ENCODE measurements around the gene DPEP3. TPM values are rescaled to one million over a fixed set of nuclear protein-coding genes. Genes with fewer than 3 reads are reported as not detected.
A peak's percentile ranks its signal among the peaks of the same experiment; 100 is the strongest.
"Not testable (repeated sequence)": the region's sequence is repeated elsewhere in the genome, so short reads cannot be mapped to it uniquely, and the experiment has no call there.

Gene DPEP3
- polyA plus RNA-seq, 1 donor = 0.09 TPM

DNA sequence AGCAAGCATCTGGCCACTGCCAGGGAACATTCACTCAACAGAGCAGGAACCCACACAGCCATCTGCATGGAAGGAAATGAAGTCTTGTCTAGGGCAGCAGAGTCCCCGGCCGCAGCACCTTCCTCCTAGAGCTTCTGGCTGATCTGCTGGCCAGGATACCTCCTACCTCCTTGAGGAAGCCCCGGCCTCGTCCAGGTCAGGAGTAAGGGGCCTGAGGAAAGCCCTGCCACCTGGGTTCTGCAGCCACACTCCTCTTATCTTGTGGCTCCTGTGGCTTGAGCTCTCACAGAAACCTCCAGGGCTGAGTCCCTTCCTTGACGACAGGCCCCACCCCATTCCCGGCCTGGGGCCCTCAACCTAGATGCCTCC lies 13.7 kb upstream of the DPEP3 start:
- not testable (repeated sequence) for H3K27ac ChIP-seq (ENCODE audit: low read length)

GRCh38 chr16:67993207-67994039 lies 13.1 kb upstream of the DPEP3 start:
- peaks cover 7% of the 10 kb centered on the region for H3K4me1 ChIP-seq (ENCODE audit: control insufficient read depth, insufficient read depth, low read length)
- peak overlapping the region; percentile 23 for H3K4me3 ChIP-seq (ENCODE audit: low read length)
- no CpG with 5 or more reads among the region's 39 CpGs for WGBS (ENCODE audit: insufficient coverage, low lambda C conversion rate)
- H3K9me3 ChIP-seq (ENCODE audit: control insufficient read depth, low read depth, low read length) = no peaks in the 10 kb centered on the region
- DNase-seq = peak; percentile 55 to 74
- H3K36me3 ChIP-seq (ENCODE audit: control insufficient read depth, insufficient read depth, low read length) = no peaks in the 10 kb centered on the region
- H3K27me3 ChIP-seq (ENCODE audit: control insufficient read depth, insufficient read depth, low read length) = no peaks in the 10 kb centered on the region
- H3K27ac ChIP-seq (ENCODE audit: low read length) = no peak overlapping the region

More for the DNA sequence above, 13.7 kb upstream of the DPEP3 start:
- H3K36me3 ChIP-seq (ENCODE audit: control insufficient read depth, insufficient read depth, low read length); H3K9me3 ChIP-seq (ENCODE audit: control insufficient read depth, low read depth, low read length); DNase-seq; H3K4me1 ChIP-seq (ENCODE audit: control insufficient read depth, insufficient read depth, low read length); H3K27me3 ChIP-seq (ENCODE audit: control insufficient read depth, insufficient read depth, low read length); H3K4me3 ChIP-seq (ENCODE audit: low read length): not testable (repeated sequence)
- no CpG with 5 or more reads among the region's 6 CpGs for WGBS (ENCODE audit: insufficient coverage, low lambda C conversion rate)

DNA sequence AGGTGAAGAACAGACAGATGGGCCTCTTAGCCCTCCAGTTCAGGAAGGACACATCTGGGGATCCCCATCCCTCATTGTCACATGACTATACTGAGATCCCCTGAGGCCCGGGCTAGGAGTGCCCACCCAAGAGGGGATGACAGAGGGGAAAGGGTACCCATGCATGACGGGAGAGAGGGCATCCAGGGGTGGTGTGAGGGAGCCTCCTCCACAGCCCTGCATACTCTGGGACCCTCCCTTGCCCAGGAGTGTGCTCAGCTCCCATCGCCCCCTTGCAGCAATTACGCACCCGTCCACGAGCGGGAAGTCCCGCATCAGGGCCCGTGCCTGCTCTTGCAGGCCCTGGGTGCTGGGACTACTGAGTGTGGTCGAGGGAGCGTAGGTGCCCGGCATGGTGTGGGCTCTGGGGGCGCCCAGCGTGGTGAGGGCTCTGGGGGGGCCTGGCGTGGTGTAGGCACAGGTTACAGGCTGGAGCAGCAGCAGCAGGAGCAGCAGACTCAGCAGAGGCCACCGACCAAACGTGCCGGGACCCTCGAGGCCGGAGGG lies 12.4 kb upstream of the DPEP3 start:
- no CpG with 5 or more reads among the region's 20 CpGs for WGBS (ENCODE audit: insufficient coverage, low lambda C conversion rate)
- Histone ChIP-seq H3K4me1 (ENCODE audit: control insufficient read depth, insufficient read depth, low read length) (peaks cover 7% of the 10 kb centered on the region), H3K4me3 (ENCODE audit: low read length) (no peak overlapping the region), H3K9me3 (ENCODE audit: control insufficient read depth, low read depth, low read length) (no peaks in the 10 kb centered on the region), H3K36me3 (ENCODE audit: control insufficient read depth, insufficient read depth, low read length) (no peaks in the 10 kb centered on the region), H3K27me3 (ENCODE audit: control insufficient read depth, insufficient read depth, low read length) (no peaks in the 10 kb centered on the region), H3K27ac (ENCODE audit: low read length) (no peak overlapping the region)
- no peak for DNase-seq

- no CpG with 5 or more reads among the region's 6 CpGs for WGBS (ENCODE audit: insufficient coverage, low lambda C conversion rate)
- no peak overlapping the region for H3K4me3 ChIP-seq (ENCODE audit: low read length)
- H3K4me1 ChIP-seq (ENCODE audit: control insufficient read depth, insufficient read depth, low read length) = peaks cover 7% of the 10 kb centered on the region
These were observed 9.7 kb upstream of the DPEP3 start for GRCh38 chr16:67990018-67990386.

DNA sequence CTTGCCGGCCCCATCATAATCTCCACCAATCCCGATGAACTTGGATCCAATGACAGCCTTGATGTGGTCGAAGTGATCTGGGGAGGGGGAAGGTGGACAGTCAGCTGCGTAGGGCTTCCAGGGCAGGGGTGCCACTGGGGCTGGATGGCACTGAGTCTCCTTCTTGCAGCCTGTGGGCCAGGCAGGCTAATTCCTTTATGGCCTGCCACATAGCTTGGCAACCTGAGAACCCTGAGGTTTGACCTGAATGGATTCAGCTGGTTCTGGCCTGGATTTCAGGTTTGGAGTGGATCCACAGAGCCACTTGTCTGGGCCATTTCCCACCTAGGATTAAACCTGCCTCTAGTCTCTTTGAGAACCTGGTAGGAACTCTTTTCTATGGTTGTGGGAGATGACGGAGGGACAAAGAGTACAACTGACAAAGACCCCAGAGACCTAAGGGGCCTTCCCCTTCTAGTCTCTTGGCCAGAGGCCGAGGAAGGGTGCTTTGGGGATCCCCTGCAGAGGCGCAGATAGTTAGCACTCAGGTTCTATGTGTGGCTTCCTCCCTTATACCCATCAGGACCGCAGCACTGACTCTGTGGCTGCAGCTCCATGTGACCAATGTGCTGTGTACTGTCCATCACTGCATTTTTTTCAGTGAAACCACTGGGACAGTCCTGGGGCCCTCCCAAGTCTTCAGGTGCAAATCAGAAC lies 9.2 kb upstream of the DPEP3 start:
- Histone ChIP-seq H3K27ac (ENCODE audit: low read length) (no peak overlapping the region), H3K9me3 (ENCODE audit: control insufficient read depth, low read depth, low read length) (no peaks in the 10 kb centered on the region), H3K4me1 (ENCODE audit: control insufficient read depth, insufficient read depth, low read length) (peaks cover 7% of the 10 kb centered on the region), H3K36me3 (ENCODE audit: control insufficient read depth, insufficient read depth, low read length) (no peaks in the 10 kb centered on the region), H3K4me3 (ENCODE audit: low read length) (no peak overlapping the region), H3K27me3 (ENCODE audit: control insufficient read depth, insufficient read depth, low read length) (no peaks in the 10 kb centered on the region)
- WGBS (ENCODE audit: insufficient coverage, low lambda C conversion rate) = no CpG with 5 or more reads among the region's 8 CpGs
- DNase-seq = no peak

More at GRCh38 chr16:67990018-67990386, 9.7 kb upstream of the DPEP3 start:
- Histone ChIP-seq H3K27me3 (ENCODE audit: control insufficient read depth, insufficient read depth, low read length) (no peaks in the 10 kb centered on the region), H3K9me3 (ENCODE audit: control insufficient read depth, low read depth, low read length) (no peaks in the 10 kb centered on the region), H3K36me3 (ENCODE audit: control insufficient read depth, insufficient read depth, low read length) (no peaks in the 10 kb centered on the region), H3K27ac (ENCODE audit: low read length) (no peak overlapping the region)
- no peak for DNase-seq

- Histone ChIP-seq H3K4me3 (ENCODE audit: low read length) (no peak overlapping the region), H3K27me3 (ENCODE audit: control insufficient read depth, insufficient read depth, low read length) (no peaks in the 10 kb centered on the region), H3K9me3 (ENCODE audit: control insufficient read depth, low read depth, low read length) (no peaks in the 10 kb centered on the region), H3K36me3 (ENCODE audit: control insufficient read depth, insufficient read depth, low read length) (no peaks in the 10 kb centered on the region), H3K27ac (ENCODE audit: low read length) (no peak overlapping the region), H3K4me1 (ENCODE audit: control insufficient read depth, insufficient read depth, low read length) (peaks cover 6% of the 10 kb centered on the region)
- DNase-seq = no peak
- WGBS (ENCODE audit: insufficient coverage, low lambda C conversion rate) = 96% methylated on average over 2 of the region's 3 CpGs
These were observed 8.4 kb upstream of the DPEP3 start for GRCh38 chr16:67988675-67989074.

DNA sequence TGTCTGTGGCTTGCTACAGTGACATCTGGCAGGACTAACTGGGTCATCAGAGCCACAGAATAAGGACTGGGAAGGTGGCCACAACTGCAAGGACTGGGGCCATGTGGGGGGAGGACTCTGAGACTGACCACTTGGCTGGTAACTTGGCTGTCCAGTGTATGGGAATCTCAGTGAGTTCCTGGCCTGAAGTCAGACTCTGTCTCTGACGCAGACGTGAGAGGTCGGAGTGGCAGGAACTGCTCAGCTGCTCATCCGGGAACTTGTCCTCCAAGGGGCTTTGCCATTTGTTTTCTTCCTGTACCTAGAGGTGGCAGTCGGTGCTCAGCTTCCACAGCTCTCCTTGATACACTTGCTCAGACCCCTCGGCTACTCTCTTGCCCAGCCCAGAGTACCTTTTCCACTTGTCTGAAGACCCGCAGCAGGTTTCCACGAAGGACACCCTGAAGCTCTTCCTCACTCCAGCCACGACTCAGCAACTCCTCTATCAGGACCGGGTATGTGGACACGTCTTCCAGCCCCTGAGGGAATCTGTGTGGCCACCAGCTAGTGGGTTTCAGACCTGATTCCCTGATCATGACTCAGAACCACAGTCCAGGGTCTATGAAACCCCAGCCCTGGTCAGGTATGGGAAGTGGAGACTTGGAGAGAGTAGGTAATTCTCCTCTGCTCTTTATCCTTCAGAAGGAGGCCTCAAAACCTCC lies 7.3 kb upstream of the DPEP3 start:
- Histone ChIP-seq H3K4me3 (ENCODE audit: low read length) (no peak overlapping the region), H3K36me3 (ENCODE audit: control insufficient read depth, insufficient read depth, low read length) (no peaks in the 10 kb centered on the region), H3K27me3 (ENCODE audit: control insufficient read depth, insufficient read depth, low read length) (no peaks in the 10 kb centered on the region), H3K4me1 (ENCODE audit: control insufficient read depth, insufficient read depth, low read length) (no peaks in the 10 kb centered on the region), H3K27ac (ENCODE audit: low read length) (no peak overlapping the region), H3K9me3 (ENCODE audit: control insufficient read depth, low read depth, low read length) (no peaks in the 10 kb centered on the region)
- WGBS (ENCODE audit: insufficient coverage, low lambda C conversion rate) = no CpG with 5 or more reads among the region's 11 CpGs
- peak in 1 of 2 donors; percentile 9 for DNase-seq

GRCh38 chr16:67986949-67987348 lies 6.7 kb upstream of the DPEP3 start:
- H3K36me3 ChIP-seq (ENCODE audit: control insufficient read depth, insufficient read depth, low read length) = no peaks in the 10 kb centered on the region
- DNase-seq = no peak
- H3K9me3 ChIP-seq (ENCODE audit: control insufficient read depth, low read depth, low read length) = no peaks in the 10 kb centered on the region
- no CpG with 5 or more reads among the region's 5 CpGs for WGBS (ENCODE audit: insufficient coverage, low lambda C conversion rate)
- H3K27me3 ChIP-seq (ENCODE audit: control insufficient read depth, insufficient read depth, low read length) = no peaks in the 10 kb centered on the region
- H3K4me1 ChIP-seq (ENCODE audit: control insufficient read depth, insufficient read depth, low read length) = no peaks in the 10 kb centered on the region
- H3K27ac ChIP-seq (ENCODE audit: low read length) = no peak overlapping the region
- H3K4me3 ChIP-seq (ENCODE audit: low read length) = no peak overlapping the region

DNA sequence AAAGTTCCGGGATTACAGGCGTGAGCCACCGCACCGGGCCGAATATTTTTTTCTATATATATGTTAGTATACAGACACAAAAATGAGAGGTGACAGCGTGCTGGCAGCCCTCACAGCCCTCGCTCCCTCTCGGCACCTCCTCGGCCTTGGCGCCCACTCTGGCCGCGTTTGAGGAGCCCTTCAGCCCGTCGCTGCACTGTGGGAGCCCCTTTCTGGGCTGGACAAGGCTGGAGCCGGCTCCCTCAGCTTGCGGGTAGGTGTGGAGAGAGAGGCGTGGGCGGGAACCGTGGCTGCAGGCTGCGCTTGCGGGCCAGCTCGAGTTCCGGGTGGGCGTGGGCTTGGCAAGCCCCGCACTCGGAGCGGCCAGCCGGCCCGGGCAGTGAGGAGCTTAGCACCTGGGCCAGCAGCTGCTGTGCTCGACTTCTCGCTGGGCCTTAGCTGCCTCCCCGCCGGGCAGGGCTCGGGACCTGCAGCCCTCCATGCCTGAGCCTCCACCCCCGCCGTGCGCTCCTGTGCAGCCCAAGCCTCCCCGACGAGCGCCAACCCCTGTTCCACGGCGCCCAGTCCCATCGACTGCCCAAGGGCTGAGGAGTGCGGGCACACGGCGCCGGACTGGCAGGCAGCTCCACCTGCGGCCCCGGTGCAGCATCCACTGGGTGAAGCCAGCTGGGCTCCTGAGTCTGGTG lies 1.9 kb upstream of the DPEP3 start:
- no peak overlapping the region for H3K27ac ChIP-seq (ENCODE audit: low read length)
- no peak for DNase-seq
- H3K4me3 ChIP-seq (ENCODE audit: low read length) = no peak overlapping the region
- H3K9me3 ChIP-seq (ENCODE audit: control insufficient read depth, low read depth, low read length) = peaks cover 3% of the 10 kb centered on the region
- no CpG with 5 or more reads among the region's 49 CpGs for WGBS (ENCODE audit: insufficient coverage, low lambda C conversion rate)
- H3K36me3 ChIP-seq (ENCODE audit: control insufficient read depth, insufficient read depth, low read length) = no peaks in the 10 kb centered on the region
- H3K4me1 ChIP-seq (ENCODE audit: control insufficient read depth, insufficient read depth, low read length) = no peaks in the 10 kb centered on the region
- peaks cover 18% of the 10 kb centered on the region for H3K27me3 ChIP-seq (ENCODE audit: control insufficient read depth, insufficient read depth, low read length)

Data from large intestine (tissue), 3 donors.